ENCODE results near the gene CARNS1. TPM values are rescaled to one million over a fixed set of nuclear protein-coding genes. Genes with fewer than 3 reads are reported as not detected.

The CARNS1 gene
- total and polyA plus RNA-seq, 9 donors, result 0.12 to 13.2 (median 0.62) TPM

DNA sequence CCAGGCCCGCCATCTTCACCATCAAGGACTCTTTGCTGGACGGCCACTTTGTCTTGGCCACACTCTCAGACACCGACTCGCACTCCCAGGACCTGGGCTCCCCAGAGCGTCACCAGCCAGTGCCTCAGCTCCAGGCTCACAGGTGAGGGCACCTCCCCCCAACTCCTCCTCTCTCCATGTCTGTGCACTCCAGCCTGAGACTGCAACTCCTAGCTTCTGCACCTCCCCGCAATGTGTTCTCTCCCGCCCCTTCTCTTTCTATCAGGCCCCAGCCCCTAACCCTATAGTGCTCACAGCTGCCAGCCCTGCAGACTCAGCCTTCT lies 19.3 kb upstream of the CARNS1 start:
- Histone ChIP-seq H3K27me3 (no peaks in the 10 kb centered on the region), H3K27ac (no peak overlapping the region), H3K9me3 (no peaks in the 10 kb centered on the region), H3K4me1 (ENCODE audit: insufficient read depth) (peaks cover 3% of the 10 kb centered on the region), H3K36me3 (no peaks in the 10 kb centered on the region), H3K4me3 (no peak overlapping the region)
- DNase-seq, result no peak
- TF ChIP-seq POLR2A (IDR thresholded peaks at IDR 0.05) (no peak), EP300 (IDR thresholded peaks at IDR 0.05) (no peak)
- TF ChIP-seq, protein P1, sequence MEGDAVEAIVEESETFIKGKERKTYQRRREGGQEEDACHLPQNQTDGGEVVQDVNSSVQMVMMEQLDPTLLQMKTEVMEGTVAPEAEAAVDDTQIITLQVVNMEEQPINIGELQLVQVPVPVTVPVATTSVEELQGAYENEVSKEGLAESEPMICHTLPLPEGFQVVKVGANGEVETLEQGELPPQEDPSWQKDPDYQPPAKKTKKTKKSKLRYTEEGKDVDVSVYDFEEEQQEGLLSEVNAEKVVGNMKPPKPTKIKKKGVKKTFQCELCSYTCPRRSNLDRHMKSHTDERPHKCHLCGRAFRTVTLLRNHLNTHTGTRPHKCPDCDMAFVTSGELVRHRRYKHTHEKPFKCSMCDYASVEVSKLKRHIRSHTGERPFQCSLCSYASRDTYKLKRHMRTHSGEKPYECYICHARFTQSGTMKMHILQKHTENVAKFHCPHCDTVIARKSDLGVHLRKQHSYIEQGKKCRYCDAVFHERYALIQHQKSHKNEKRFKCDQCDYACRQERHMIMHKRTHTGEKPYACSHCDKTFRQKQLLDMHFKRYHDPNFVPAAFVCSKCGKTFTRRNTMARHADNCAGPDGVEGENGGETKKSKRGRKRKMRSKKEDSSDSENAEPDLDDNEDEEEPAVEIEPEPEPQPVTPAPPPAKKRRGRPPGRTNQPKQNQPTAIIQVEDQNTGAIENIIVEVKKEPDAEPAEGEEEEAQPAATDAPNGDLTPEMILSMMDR (IDR thresholded peaks at IDR 0.05), result no peak
- WGBS, 3 donors, result 84 to 93% (median 88%) methylated on average over 7 of the region's 7 CpGs
- intact Hi-C loops (cut with DNase I), result loop anchor here in 2 of 4 donors (5.0 to 10.0 kb wide), 3 partner anchors 71 to 121 kb away; partner anchors contain the start of genes CDK2AP2 (in 1 of the 2), PITPNM1 (in 1 of the 2) and TMEM134 (in 1 of the 2)

DNA sequence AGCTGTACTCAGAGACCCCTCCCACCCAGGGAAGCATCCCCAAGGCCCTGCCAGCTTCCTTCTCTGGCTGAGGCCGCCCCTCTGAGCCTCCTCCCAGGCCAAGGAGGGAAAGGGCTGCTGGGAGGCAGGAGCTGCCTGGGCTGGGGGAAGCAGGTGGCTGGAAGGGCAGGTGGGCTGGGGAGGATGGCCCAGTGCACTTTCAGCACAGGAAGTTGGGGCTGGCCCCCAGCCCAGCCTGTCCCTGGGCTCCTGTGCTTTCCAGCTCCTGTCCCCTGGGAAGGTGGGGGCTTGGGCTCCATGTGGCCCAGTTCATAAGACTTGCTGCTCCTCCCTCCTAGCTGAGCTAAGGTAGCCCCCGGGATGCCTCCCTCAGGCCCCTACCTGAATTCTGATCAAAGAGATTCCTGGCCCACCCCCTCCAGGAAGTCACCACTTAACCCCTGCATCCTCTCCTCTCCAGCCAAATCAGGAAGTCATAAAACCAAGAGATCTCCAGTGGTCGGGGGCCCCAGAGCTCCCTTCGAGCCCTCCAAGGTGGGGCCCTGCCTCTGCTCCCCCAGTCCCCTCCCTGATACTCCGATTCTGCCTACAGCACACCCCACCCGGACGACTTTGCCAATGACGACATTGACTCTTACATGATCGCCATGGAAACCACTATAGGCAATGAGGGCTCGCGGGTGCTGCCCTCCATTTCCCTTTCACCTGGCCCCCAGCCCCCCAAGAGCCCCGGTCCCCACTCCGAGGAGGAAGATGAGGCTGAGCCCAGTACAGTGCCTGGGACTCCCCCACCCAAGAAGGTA lies 18.7 kb upstream of the CARNS1 start:
- H3K9me3 ChIP-seq, result no peaks in the 10 kb centered on the region
- H3K36me3 ChIP-seq, result no peaks in the 10 kb centered on the region
- peaks cover 3% of the 10 kb centered on the region for H3K4me1 ChIP-seq (ENCODE audit: insufficient read depth)
- no peak for DNase-seq
- H3K4me3 ChIP-seq, result no peak overlapping the region
- no peak overlapping the region for H3K27ac ChIP-seq
- WGBS, 3 donors, result 48 to 69% (median 57%) methylated on average over 12 to 13 of the region's 13 CpGs
- no peak for TF ChIP-seq POLR2A (IDR thresholded peaks at IDR 0.05)
- no peaks in the 10 kb centered on the region for H3K27me3 ChIP-seq
- intact Hi-C loops (cut with DNase I), result loop anchor here in 2 of 4 donors (5.0 to 10.0 kb wide), 3 partner anchors 71 to 122 kb away; partner anchors contain the start of genes CDK2AP2 (in 1 of the 2), PITPNM1 (in 1 of the 2) and TMEM134 (in 1 of the 2)

DNA sequence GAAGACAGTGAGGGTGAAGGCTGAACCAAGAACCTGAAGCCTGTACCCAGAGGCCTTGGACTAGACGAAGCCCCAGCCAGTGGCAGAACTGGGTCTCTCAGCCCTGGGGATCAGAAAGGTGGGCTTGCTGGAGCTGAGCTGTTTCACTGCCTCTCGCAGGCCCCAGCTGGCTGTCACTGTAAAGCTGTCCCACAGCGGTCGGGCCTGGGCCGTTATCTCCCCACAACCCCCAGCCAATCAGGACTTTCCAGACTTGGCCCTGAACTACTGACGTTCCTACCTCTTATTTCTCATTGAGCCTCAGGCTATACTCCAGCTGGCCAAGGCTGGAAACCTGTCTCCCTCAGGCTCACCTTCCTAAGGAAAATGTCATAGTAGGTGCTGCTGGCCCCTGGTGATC lies 17.9 kb upstream of the CARNS1 start:
- H3K9me3 ChIP-seq, result no peaks in the 10 kb centered on the region
- no peaks in the 10 kb centered on the region for H3K36me3 ChIP-seq
- TF ChIP-seq POLR2A (IDR thresholded peaks at IDR 0.05), result no peak
- intact Hi-C loops (cut with DNase I), result loop anchor here in 2 of 4 donors (5.0 to 10.0 kb wide), 3 partner anchors 70 to 123 kb away; partner anchors contain the start of genes CDK2AP2 (in 1 of the 2), PITPNM1 (in 1 of the 2) and TMEM134 (in 1 of the 2)
- H3K27me3 ChIP-seq, result no peaks in the 10 kb centered on the region
- H3K27ac ChIP-seq, result no peak overlapping the region
- WGBS, 3 donors, result 54 to 67% (median 66%) methylated on average over 6 of the region's 6 CpGs
- H3K4me1 ChIP-seq (ENCODE audit: insufficient read depth), result peaks cover 2% of the 10 kb centered on the region
- H3K4me3 ChIP-seq, result no peak overlapping the region
- no peak for DNase-seq

DNA sequence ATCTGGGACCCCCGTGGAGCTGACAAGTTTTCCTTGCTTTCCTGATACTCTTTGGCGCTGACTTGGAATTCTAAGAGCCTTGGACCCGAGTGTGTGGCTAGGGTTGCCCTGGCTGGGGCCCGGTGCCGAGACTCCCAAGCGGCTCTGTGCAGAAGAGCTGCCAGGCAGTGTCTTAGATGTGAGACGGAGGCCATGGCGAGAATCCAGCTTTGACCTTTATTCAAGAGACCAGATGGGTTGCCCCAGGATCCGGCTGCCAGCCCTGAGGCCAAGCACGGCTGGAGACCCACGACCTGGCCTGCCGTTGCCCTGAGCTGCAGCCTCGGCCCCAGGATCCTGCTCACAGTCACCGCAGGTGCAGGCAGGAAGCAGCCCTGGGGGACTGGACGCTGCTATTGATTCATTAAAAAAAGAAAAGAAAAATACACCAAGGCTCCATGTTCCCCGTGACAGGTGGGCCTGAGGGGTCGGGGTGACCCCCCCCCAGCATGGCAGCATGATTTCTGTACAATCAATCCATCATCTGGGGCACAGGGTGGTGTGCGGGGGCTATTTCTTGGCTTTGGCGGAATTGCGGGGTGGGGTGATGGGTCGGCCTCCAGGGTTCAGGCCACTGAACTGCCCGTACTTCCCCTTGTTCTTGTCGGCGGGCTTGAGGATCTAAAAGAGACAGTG lies 17.4 kb upstream of the CARNS1 start:
- Histone ChIP-seq H3K27ac (no peak overlapping the region), H3K4me3 (no peak overlapping the region), H3K27me3 (no peaks in the 10 kb centered on the region), H3K36me3 (no peaks in the 10 kb centered on the region), H3K4me1 (ENCODE audit: insufficient read depth) (peaks cover 1% of the 10 kb centered on the region), H3K9me3 (no peaks in the 10 kb centered on the region)
- DNase-seq, result no peak
- WGBS, 3 donors, result 78 to 84% (median 79%) methylated on average over 24 of the region's 24 CpGs
- TF ChIP-seq POLR2A (IDR thresholded peaks at IDR 0.05), result no peak
- intact Hi-C loops (cut with DNase I), result loop anchor here in 2 of 4 donors (5.0 to 10.0 kb wide), 3 partner anchors 69 to 123 kb away; partner anchors contain the start of genes CDK2AP2 (in 1 of the 2), PITPNM1 (in 1 of the 2) and TMEM134 (in 1 of the 2)

DNA sequence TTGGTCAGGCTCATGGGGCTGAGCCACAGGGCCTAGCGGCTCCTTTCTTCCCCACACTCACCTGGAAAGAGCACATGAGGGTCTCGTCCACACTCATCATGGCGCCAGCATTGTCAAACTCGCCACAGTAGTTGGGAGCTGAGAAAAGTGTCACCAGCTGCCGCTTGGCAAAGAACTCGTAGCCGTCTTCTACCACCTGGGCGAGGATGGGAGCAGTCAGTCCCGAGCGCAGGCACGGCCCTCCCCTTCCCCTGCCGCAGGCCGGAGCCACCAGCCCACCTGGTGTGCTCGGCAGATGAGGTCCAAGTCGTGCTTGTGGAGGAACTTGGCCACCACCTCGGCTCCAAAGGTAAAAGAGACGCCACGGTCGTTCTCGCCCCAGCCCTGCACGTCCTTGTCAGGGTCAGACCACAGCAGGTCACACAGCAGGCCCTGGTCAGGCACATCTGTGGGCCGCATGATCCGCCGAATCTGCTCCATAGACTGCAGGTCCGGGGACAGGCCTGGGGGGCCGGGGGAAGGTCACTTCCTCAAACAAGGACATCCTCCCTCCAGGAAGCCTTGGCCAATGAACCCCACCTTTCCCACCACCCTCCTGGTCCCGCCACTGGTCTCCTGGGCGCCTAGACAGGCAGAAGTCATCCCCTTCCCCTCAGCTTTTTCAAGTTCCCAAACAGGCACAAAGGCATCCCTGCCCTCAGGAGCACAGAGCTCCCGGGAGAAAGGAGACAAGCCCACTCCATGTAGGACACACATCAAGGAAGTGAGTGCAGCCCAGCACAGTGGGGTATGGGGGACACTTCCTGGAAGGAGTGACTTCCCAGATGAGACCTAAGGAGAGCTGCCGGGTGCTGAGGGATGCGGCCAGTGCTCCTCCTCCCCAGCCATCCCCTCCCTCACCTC lies 16.6 kb upstream of the CARNS1 start:
- DNase-seq, result no peak
- Histone ChIP-seq H3K9me3 (no peaks in the 10 kb centered on the region), H3K4me3 (no peak overlapping the region), H3K27ac (no peak overlapping the region), H3K36me3 (no peaks in the 10 kb centered on the region), H3K27me3 (no peaks in the 10 kb centered on the region), H3K4me1 (ENCODE audit: insufficient read depth) (peaks cover 1% of the 10 kb centered on the region)
- intact Hi-C loops (cut with DNase I), result loop anchor here in 2 of 4 donors (5.0 to 10.0 kb wide), 3 partner anchors 68 to 124 kb away; partner anchors contain the start of genes CDK2AP2 (in 1 of the 2), PITPNM1 (in 1 of the 2) and TMEM134 (in 1 of the 2)
- TF ChIP-seq EP300 (IDR thresholded peaks at IDR 0.05) (no peak), POLR2A (IDR thresholded peaks at IDR 0.05) (no peak)
- TF ChIP-seq, protein P1 (IDR thresholded peaks at IDR 0.05), result no peak
- WGBS, 3 donors, result 75 to 80% (median 76%) methylated on average over 31 of the region's 31 CpGs
